ENCODE results near the gene MIAT.

The MIAT gene

GRCh38 chr22:26632422-26633155 is 24.8 kb upstream of the MIAT start:
- no peak for DNase-seq

GRCh38 chr22:26634189-26634588 is 23.2 kb upstream of the MIAT start:
- no peak for DNase-seq

DNA sequence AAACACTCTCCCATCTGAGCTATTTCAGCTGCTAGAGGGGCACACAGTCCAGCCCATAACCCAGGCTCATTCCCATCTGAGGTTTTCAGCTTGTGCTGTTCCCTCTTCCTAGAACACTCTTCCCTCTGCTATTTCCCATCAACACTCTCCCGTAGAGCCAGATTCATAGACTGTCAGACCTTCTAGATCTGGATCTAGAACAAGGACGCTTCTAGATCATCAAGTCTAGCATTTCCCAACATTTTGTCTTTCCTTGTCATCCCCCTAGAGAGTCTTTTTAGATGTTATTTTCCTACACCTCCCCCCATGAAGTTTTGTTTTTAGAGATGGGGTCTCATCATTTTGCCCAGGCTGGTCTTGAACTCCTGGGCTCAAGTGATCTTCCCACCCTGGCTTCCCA is 22.3 kb upstream of the MIAT start:
- DNase-seq = no peak

GRCh38 chr22:26636296-26636695 is 21.1 kb upstream of the MIAT start:
- no peak for DNase-seq

DNA sequence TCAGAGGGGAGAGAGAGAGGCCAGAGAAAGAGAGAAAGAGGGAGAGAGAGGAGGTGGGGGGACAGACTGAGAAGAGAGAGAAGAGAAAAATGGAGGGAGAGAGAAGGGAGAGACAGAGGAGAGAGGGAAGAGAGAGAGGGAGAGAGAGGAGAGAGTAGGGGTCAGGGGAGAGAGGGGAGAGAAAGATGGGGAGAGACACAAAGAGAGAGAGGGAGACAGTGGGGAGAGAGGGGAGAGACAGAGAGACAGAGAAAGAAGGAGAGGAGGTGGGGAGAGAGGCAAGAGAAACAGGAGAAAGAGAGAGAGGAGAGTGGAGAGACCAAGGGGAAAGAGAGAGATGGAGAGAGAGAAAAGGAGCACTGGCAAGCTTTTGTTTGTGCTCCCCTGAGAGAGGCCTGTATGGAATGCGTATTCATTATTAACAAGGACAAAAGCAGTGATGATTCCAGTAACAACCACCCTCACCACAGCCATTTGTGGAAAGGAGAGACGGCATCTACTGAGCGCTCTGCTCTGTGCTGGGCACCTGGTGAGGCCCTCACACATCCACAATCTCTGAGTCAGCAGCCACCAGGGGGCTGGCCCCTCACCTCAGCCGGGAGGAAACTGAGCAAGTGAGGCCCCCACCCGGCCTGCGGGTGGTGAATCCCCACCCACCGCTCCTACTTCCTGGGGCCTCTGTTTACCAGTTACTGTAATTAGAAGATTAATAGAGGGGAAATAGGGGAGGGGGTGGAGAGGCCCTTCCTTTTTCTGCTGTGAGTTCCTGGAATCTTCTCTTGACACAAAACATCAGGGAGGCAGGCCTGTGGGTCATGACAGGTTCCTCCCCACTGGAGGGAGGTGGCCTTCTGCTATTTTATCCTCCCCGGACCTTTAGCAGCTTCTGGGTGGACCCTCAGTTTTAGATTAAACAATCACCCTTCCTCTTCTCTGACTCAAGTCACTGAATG is 14.6 kb upstream of the MIAT start:
- DNase-seq = no peak

GRCh38 chr22:26643418-26644100 is 13.8 kb upstream of the MIAT start:
- no peak for DNase-seq

DNA sequence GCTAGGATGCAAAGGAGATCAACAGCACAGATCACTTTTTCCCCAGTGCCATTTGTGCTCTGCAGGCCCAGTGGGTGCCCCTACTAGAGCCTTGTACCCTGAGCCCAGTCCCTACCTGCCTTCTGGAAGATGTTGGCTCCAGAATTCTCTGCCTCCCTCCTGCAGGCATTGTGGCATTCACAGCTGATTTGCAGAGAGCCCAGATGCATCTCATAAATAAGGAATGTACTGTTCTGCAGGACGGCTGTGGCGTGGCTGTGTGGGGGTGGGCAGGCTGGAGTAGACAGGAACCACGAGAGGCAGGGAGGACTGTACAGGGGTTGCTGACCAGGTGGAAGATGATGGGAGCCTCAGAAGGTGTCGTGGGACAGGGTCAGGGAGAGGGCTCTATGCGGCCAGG is 11.2 kb upstream of the MIAT start:
- DNase-seq = peak; percentile 25

GRCh38 chr22:26648011-26648497 is 9.3 kb upstream of the MIAT start:
- peak; percentile 91 for DNase-seq

- DNase-seq = peak; percentile 50
These were observed 8.6 kb upstream of the MIAT start for GRCh38 chr22:26648528-26649388.

DNA sequence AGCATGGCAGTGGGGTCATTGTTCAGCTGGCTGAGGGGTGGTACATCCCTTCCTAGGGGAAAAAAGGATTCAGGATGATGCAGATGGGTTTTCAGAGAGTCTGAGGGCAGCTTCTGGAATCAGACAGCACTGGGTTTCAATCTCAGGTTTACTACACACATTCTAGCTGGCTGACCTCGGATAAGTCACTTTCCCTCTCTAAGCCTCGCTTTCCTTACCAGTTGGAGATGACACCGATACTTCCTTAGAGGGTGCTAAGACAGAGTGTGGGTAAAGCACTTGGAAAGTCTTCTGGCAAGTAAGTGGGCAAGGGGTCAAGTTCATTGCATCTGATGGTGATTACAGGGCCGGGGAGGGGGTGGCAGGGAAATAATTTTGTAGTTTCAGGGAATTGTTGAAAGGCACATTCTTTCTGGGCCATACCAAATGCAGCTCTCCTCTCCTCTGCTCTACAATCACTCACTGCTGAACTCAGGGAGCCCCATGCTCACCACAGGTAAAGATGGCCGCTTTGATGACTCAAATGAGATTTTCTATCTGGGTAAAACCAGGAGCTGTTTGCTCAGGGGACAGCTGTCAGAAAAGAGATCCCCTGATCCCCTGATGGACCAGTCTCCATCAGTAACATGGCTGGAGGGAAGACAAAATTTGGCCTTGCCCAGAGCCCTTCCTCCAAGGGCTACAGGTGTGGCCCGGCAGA is 6.5 kb upstream of the MIAT start:
- DNase-seq = no peak

DNA sequence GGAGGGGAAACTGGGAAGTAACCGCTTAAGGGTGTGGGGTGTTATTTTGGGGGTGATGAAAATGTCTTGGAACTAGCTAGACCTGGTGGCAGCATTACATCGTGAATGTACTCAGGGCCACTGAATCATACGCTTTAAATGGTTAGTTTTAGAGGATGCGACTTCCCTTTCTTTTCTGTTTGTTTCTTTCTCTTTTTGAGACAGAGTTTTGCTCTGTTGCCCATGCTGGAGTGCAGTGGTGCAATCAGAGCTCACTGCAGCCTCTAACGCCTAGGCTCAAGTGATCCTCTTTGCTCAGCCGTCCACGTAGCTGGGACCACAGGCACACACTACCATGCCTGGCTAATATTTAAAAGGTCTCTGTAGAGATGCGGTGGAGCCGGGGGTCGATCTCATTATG is 5.6 kb upstream of the MIAT start:
- no peak for DNase-seq

GRCh38 chr22:26658161-26658560 is 773 bp downstream of the MIAT start:
- peak; percentile 60 for DNase-seq

DNA sequence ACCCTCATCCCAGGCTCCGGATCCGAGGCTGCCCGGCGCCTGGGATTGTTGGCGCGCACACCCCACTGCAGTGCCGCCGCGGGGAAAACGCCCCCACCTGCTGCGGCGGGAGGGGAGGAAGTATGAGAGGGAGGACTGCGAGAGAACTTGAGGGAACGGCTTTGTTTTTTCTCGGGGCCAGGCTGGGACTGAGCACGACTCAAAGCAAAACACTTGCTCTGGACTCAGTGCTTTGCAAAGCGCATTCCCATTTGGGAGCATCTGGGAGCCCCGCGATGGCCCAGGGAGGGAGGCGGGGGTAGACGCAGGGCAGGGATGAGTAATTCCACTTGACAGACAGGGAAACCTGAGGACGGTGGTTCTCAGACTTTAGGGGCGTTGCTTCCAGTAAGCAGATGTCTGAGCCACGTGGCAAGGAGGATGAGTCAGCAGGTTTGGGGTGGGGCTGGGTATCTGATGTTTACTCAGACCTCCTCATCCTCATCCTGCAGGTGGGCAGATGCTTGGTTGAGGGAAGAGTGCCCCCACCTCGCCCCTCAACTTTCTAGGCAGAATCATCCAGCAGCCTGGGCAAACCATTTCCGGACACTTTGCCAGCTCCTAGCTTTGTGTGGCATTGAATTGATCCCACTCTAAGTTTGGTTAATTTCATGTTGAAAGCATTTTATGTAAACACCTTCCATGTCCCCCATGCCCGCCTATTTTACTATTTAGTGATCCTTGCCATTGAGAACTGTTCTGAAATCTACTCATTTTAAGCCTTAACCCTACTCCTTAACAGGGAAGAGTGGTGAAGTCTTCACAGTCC is 1.5 kb downstream of the MIAT start:
- peak; percentile 91 for DNase-seq

DNA sequence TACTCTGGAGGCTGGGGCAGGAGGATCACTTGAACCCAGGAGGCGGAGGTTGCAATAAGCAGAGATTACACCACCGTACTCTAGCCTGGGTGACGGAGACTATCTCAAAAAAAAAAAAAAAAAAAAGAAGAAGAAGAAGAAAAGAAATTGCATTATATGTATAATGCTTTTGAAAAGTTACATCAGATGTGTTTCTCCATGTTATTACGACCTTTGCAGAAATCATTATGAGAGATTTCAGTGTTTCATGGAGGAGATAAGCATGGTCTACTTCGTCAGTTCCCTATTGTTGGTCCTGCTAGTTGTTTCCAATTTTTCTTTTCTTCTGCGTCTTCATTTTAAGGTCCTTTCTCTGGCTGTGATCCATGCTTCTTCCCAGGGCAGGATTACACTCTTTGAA is 3.0 kb downstream of the MIAT start:
- DNase-seq = no peak

GRCh38 chr22:26660961-26661578 is 3.7 kb downstream of the MIAT start:
- peak; percentile 91 for DNase-seq

DNA sequence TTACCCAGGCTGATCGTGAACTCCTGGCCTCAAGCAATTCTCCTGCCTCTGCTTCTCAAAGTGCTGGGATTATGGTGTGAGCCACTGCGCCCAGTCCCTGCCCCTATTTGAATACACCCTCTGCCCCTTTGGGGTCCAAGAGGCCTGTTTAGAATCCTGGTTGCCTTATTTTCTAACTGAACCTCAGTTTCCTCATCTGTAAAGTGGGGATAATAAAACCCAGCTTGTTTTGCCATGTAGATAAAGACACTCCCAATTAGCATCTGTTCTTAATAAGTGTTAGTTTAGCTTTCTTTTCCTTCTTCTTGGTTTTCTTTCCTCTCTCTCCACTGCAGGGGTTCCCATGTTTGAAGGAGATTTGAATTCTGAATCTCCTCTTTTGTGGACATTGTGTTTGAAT is 4.8 kb downstream of the MIAT start:
- DNase-seq = no peak

DNA sequence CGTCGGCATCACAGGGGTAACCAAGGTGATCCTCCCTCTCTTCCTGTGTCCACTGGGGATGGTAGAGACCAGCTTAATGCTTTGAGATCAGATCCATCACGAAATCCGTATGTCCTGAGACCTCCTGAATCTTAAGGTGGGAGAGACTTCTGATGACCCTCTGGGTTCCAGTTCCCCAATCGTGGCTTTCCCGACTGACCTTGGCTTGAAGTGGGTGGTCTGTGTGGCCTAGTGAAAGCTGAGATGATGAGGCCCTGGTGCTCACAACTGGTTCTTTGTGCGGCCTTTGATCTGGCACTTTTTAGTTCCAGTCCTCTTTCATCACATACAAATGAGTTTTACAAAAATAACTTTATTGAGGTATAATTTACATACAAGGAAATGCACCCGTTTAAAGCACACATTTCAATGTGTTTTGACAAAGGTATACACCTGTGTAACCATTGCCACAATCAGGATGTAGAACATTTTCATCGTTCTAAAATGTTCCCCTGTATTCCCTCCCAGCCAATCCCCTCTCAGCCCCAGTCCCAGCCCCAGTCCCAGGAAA is 6.1 kb downstream of the MIAT start:
- no peak for DNase-seq

DNA sequence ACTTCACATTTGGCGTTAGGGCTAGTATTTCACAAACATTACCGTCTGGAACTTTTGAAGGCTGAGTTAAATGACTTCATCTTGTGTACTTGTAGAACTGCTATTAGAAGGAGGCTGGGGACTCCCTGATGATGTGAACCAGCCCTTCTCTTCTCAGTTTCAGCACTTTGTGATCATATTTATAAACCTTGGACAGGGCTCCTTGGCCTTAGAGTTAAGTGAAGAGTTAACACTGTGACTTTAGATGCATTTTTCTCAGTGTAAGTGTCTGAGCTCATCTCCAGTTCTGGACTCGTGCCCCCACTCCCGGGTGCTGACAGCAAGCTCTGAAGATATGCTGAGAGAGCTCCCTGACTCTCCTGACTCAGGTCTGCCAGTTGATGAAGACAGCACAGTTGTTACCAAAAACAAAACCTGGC is 8.4 kb downstream of the MIAT start:
- DNase-seq = no peak

DNA sequence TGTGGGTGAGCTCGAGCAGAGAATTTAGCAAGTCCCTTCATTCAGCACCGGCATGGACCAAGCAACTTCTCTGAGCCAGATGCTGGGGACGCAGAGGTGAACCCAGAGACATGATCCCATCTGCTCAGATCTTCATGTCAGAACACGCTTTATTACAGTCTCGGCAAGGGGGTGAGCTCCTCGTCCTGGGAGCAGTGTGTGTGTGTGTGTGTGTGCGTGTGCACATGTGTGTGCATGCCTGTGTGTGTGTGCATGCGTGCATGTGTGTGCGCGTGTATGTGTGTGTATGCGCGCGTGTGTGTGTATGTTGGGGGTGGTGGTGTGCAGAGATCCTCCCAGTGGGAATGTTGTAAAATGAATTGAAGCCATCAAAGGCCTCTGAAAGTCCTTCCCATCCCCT is 9.8 kb downstream of the MIAT start:
- no peak for DNase-seq

DNA sequence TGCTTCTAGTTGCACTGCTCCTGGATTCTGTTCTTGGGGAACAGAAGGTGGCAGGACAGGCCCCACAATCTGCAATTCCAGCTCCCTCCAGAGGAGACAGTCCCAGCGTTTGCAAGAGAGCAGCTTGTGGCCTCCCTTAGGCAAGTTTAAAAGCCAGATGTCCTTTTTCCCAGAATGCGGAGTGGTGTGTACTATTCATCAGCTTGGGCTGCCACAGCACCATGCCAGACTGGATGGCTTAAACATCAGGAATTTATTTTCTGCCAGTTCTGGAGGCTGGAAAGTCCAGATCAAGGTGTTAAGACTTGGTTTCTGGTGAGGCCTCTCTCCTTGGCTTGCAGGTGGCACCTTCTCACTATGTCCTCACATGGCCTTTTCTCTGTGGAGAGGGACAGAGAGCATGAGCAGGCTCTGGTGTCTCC is 11.7 kb downstream of the MIAT start:
- DNase-seq = peak; percentile 48

Data from DMS53 (cell line).